ENCODE results near the gene ARRB1. TPM values are rescaled to one million over a fixed set of nuclear protein-coding genes. Genes with fewer than 3 reads are reported as not detected.

ARRB1 gene
- total RNA-seq, 1 experiment from 2014 or later = 219 TPM

DNA sequence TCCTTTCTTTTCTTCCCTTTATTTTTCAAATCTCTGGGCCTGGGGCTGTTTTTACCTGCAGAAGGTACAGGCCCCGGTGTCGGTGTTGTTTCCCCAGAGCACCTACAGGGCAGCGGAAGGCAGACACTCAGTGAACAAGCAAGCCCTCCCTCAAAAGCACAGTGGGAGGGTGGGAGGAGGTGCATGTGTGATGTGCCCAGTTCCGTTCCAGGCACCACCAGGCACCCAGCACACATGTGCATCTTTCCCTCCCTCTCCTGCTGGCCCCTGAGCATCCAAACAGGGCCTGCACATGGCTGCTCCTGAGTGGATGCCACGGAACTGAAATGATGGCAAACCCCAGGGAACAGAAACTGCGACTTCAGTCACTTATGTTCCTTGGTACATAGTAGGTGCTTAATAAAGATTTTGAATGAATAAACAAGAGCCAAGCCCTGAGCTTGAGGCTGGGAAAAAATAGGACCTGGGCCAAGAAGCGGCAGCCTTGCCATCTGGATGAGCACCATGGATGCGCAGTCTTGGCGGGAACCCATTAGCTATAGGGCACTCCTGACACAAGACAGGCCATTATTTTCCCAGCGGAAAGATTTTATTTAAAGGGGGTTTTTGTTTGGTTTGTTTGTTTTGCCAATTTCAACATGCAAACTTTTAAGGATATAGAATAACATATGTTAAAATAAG, 47.8 kb downstream of the ARRB1 start:
- Histone ChIP-seq H3K36me3 (ENCODE audit: control insufficient read depth, insufficient read depth, low read length) (no peaks in the 10 kb centered on the region), H3K9me3 (ENCODE audit: control insufficient read depth, insufficient read depth, low read depth, low read length) (no peaks in the 10 kb centered on the region), H3K4me1 (ENCODE audit: control insufficient read depth, insufficient read depth, low read length) (peaks cover 27% of the 10 kb centered on the region), H3K27me3 (ENCODE audit: control insufficient read depth, insufficient read depth, low read length) (no peaks in the 10 kb centered on the region), H3K4me3 (ENCODE audit: low read depth in 2 of 2, low read length in 2 of 2) (no peak overlapping the region), H3K27ac (ENCODE audit: low read length) (0 out of 2 replicates have a peak overlapping the region, but pooled peaks have one; percentile 11)
- BruUV-seq (replicated peaks) = no TSS peak
- intact Hi-C loops (cut with micrococcal nuclease; ENCODE audit: unreplicated experiment) (no loop called here), in situ Hi-C loops (cut with HindIII; ENCODE audit: low pct_unique_long_range_greater_than_20kb, low sequenced_read_pairs) (no loop called here)
- DNase-seq (ENCODE audit: low read depth, low spot score) (no peak), ATAC-seq (no peak)
- TF ChIP-seq REST (IDR thresholded peaks at IDR 0.05; ENCODE audit: insufficient read depth in 1 of 2, low read depth in 2 of 2, low read length in 1 of 2) = no peak
- no peak for TF ChIP-seq POLR2AphosphoS5 (IDR thresholded peaks at IDR 0.05; ENCODE audit: low read depth, low read length)
- TF ChIP-seq, protein P1, sequence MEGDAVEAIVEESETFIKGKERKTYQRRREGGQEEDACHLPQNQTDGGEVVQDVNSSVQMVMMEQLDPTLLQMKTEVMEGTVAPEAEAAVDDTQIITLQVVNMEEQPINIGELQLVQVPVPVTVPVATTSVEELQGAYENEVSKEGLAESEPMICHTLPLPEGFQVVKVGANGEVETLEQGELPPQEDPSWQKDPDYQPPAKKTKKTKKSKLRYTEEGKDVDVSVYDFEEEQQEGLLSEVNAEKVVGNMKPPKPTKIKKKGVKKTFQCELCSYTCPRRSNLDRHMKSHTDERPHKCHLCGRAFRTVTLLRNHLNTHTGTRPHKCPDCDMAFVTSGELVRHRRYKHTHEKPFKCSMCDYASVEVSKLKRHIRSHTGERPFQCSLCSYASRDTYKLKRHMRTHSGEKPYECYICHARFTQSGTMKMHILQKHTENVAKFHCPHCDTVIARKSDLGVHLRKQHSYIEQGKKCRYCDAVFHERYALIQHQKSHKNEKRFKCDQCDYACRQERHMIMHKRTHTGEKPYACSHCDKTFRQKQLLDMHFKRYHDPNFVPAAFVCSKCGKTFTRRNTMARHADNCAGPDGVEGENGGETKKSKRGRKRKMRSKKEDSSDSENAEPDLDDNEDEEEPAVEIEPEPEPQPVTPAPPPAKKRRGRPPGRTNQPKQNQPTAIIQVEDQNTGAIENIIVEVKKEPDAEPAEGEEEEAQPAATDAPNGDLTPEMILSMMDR (IDR thresholded peaks at IDR 0.05) = no peak
- TF ChIP-seq SIN3A (IDR thresholded peaks at IDR 0.05; ENCODE audit: borderline replicate concordance, insufficient read depth, low read depth, low read length) = no peak
- TF ChIP-seq TCF7L2 (IDR thresholded peaks at IDR 0.05; ENCODE audit: low read depth, low read length) = no peak
- ChIA-PET POLR2A (interaction anchor here (0.6 kb wide), 1 partner anchor 27 kb away, joined by 4 read pairs; no protein-coding TSS in a partner anchor), CTCF (no interaction called here)

DNA sequence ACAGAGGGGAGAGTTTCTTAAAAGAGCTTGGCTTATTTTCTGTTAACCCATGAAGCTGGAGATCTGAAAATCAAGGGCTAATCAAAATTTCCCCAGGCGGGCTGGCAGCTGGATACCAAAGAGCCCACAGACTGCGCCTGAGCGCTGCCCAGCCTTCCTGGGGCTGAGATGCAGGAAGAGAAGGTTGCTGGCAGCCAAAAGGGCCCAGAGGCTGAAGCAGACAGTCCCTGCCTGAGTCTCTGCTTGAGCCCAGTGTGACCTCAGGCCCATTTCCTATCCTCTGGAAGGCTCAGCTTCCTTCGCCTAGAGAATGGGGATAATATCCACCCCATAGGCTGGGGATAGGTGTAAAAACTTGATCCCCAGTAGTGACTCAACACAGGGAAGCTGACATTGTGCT, 49.1 kb downstream of the ARRB1 start:
- ATAC-seq = peak; percentile 54; the same call in 1 of the 2 replicates
- H3K27me3 ChIP-seq (ENCODE audit: control insufficient read depth, insufficient read depth, low read length) = no peaks in the 10 kb centered on the region
- intact Hi-C loops (cut with micrococcal nuclease; ENCODE audit: unreplicated experiment) = no loop called here
- DNase-seq (ENCODE audit: low read depth, low spot score) = no peak
- H3K4me3 ChIP-seq (ENCODE audit: low read depth in 2 of 2, low read length in 2 of 2) = no peak overlapping the region
- TF ChIP-seq POLR2AphosphoS5 (IDR thresholded peaks at IDR 0.05; ENCODE audit: low read depth, low read length) (no peak), TCF7L2 (IDR thresholded peaks at IDR 0.05; ENCODE audit: low read depth, low read length) (no peak), REST (IDR thresholded peaks at IDR 0.05; ENCODE audit: insufficient read depth in 1 of 2, low read depth in 2 of 2, low read length in 1 of 2) (no peak), SIN3A (IDR thresholded peaks at IDR 0.05; ENCODE audit: borderline replicate concordance, insufficient read depth, low read depth, low read length) (no peak)
- TF ChIP-seq, protein P1 (IDR thresholded peaks at IDR 0.05) = no peak
- ChIA-PET POLR2A (interaction anchor here (0.5 kb wide), 1 partner anchor 31 kb away, joined by 5 read pairs; no protein-coding TSS in a partner anchor), CTCF (no interaction called here)
- in situ Hi-C loops (cut with HindIII; ENCODE audit: low pct_unique_long_range_greater_than_20kb, low sequenced_read_pairs) = no loop called here
- peak overlapping the region; percentile 9 for H3K27ac ChIP-seq (ENCODE audit: low read length)
- no TSS peak for BruUV-seq (replicated peaks)
- H3K4me1 ChIP-seq (ENCODE audit: control insufficient read depth, insufficient read depth, low read length) = peaks cover 22% of the 10 kb centered on the region
- no peaks in the 10 kb centered on the region for H3K9me3 ChIP-seq (ENCODE audit: control insufficient read depth, insufficient read depth, low read depth, low read length)
- no peaks in the 10 kb centered on the region for H3K36me3 ChIP-seq (ENCODE audit: control insufficient read depth, insufficient read depth, low read length)
